K562 (cell line): Measurements from ENCODE around the gene PINK1. TPM values are rescaled to one million over a fixed set of nuclear protein-coding genes. Genes with fewer than 3 reads are reported as not detected.
A peak's percentile ranks its signal among the peaks of the same experiment; 100 is the strongest.

ENCODE experiments used
- BRD9 ChIP-seq: fragments of 450-650 bp; IDR thresholded peaks from 2 replicates; pipeline ENCODE4 v1.6.1; 2018; ENCODE audit warnings: low read depth; ENCODE audit not compliant: partially characterized antibody
- CEBPG ChIP-seq, 3 experiments: fragments of 200-800 bp in 1 of 3; sonication (Bioruptor generic) in 1 of 3; sonication (generic) in 1 of 3; formaldehyde crosslinking in 1 of 3; IDR thresholded peaks in 2 of 3; conservative IDR thresholded peaks in 1 of 3; 2 replicates each; pipeline versions ENCODE4 v1.6.1 to v1.8.0; 2016 to 2022; ENCODE audit warnings: missing compliant biosample characterization in 2 of 3, missing genetic modification characterization in 2 of 3, mild to moderate bottlenecking in 1 of 3, missing genetic modification reagents in 1 of 3
- EZH2 ChIP-seq: IDR thresholded peaks from 2 replicates; pipeline ENCODE4 v1.6.1; 2012; ENCODE audit warnings: low read depth, mild to moderate bottlenecking, inconsistent platforms, low read length, borderline replicate concordance
- FUS ChIP-seq: fragments of 200-400 bp; formaldehyde crosslinking; optimal IDR thresholded peaks from 2 replicates; pipeline ENCODE3; 2017; ENCODE audit warnings: low read depth, low read length
- JUN ChIP-seq, 2 experiments: sonication (generic) in 1 of 2; formaldehyde crosslinking in 1 of 2; IDR thresholded peaks; 2 replicates each; pipeline versions ENCODE4 v1.6.1 to v1.8.0; 2012 to 2022; ENCODE audit warnings: borderline replicate concordance in 2 of 2, mild to moderate bottlenecking in 2 of 2, improper control_type of control experiment in 1 of 2, low read depth in 1 of 2, low read length in 1 of 2, missing genetic modification reagents in 1 of 2
- KDM4B ChIP-seq, 2 experiments: fragments of 450-650 bp in 1 of 2; sonication (generic) in 1 of 2; IDR thresholded peaks; 2 replicates each; pipeline ENCODE4 v1.6.1; 2016 to 2017; ENCODE audit warnings: borderline replicate concordance in 2 of 2, antibody characterized with exemption in 1 of 2, low read depth in 1 of 2, mild to moderate bottlenecking in 1 of 2
- PTTG1 ChIP-seq: fragments of 450-650 bp; IDR thresholded peaks from 2 replicates; pipeline ENCODE4 v1.6.1; 2016; ENCODE audit warnings: low read depth, mild to moderate bottlenecking, missing genetic modification characterization, missing compliant biosample characterization
- TEAD1 ChIP-seq, 2 experiments: fragments of 450-650 bp in 1 of 2; sonication (generic) in 1 of 2; formaldehyde crosslinking; IDR thresholded peaks; 2 replicates each; pipeline versions ENCODE4 v1.4.0 to v1.8.0; 2020 to 2022; ENCODE audit warnings: mild to moderate bottlenecking in 2 of 2, missing genetic modification reagents in 1 of 2
- ZNF644 ChIP-seq: fragments of 200-800 bp; sonication (Bioruptor generic); IDR thresholded peaks from 2 replicates; pipeline ENCODE4 v1.6.1; 2016; ENCODE audit warnings: low read depth, missing genetic modification characterization, missing compliant biosample characterization
- polyA plus RNA-seq, 8 experiments: library from polyadenylated mRNA; depleted of rRNA in 4 of 8; stranded (reverse) in 5 of 8; unstranded in 3 of 8; fragments of >200 nt; fragmentation: Nextera tagmentation in 2 of 8; fragmentation: Illumina TruSeq in 1 of 8; extraction: Ambion mirVana in 2 of 8; extraction: Trizol in 1 of 8; gene quantifications; 2 replicates each; pipeline versions ENCODE4 v1.2.1 to v1.2.3, GENCODE V29; 2011 to 2014; ENCODE audit warnings: inconsistent platforms in 1 of 8, missing spikeins in 1 of 8
- total RNA-seq, 7 experiments: library from RNA; depleted of rRNA in 6 of 7; stranded (reverse); fragments of >200 nt in 6 of 7; fragmentation: Illumina TruSeq in 2 of 7; extraction: Trizol in 2 of 7; gene quantifications; 2 replicates each; pipeline versions ENCODE4 v1.2.1 to v1.2.3, GENCODE V29; 2011 to 2021; ENCODE audit warnings: low replicate concordance in 1 of 7
- TF ChIP-seq, protein P1 (sequence below): sonication (generic); formaldehyde crosslinking; IDR thresholded peaks from 2 replicates; pipeline ENCODE4 v1.8.0; 2023; ENCODE audit warnings: missing genetic modification reagents, mild to moderate bottlenecking, borderline replicate concordance
- TF ChIP-seq, protein P2 (sequence below): sonication (generic); formaldehyde crosslinking; IDR thresholded peaks from 2 replicates; pipeline ENCODE4 v1.8.1; 2022; ENCODE audit warnings: missing genetic modification reagents
- TF ChIP-seq, protein P3 (sequence below): sonication (generic); formaldehyde crosslinking; IDR thresholded peaks from 2 replicates; pipeline ENCODE4 v1.8.0; 2023; ENCODE audit warnings: mild to moderate bottlenecking, missing genetic modification reagents

Gene PINK1
- total and polyA plus RNA-seq, 9 of the 15 experiments (the other 6 are each of a cell fraction or from before 2014, with no cell fraction given): 1.5 to 11.3 (median 6.8) TPM

DNA sequence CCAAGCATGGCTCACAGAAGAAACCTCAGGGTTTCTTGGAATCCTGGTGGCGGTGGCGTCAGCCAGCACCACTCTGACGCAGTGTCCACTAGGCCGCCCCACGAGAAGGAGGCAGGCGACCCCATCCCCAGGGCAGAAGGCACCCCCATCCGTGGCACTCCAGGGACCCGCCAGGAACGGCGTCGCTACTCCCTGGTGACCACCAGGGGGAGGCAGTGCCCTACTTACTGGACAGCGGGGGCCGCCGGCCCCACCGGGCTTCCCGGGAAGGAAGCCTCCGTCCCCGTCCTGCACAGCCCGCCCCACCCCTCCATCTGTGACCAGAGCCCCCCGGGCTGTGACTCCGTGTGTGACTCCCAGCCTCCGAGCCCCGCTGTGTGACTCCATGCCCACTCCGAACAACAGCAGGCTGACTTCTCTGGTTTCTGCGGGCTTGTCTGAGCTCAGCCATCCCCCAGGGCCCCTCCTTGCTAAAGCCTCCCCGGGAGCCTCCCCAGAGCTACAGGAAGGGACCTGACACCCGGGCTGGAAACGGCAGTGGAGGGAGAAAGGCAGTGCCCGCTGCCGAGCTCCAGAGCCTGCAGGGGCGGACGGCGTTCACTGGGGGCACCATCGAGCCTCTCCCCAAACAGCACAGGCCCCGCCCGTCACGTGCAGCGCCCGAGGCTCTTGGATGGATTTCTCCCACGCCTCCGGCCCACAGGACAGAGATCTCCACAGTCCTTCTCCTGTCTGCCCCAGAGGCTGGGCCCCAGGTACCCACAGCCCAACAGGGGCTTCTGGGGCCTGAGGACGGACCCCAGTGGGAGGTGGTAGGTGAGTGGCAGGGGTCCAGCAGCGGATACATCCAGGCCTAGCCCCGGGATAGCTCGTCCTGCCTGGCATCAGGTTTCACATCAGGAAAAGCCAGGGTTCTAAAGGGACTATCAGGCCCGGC is 63.4 kb downstream of the PINK1 start (continued):
- TF ChIP-seq, protein P1, sequence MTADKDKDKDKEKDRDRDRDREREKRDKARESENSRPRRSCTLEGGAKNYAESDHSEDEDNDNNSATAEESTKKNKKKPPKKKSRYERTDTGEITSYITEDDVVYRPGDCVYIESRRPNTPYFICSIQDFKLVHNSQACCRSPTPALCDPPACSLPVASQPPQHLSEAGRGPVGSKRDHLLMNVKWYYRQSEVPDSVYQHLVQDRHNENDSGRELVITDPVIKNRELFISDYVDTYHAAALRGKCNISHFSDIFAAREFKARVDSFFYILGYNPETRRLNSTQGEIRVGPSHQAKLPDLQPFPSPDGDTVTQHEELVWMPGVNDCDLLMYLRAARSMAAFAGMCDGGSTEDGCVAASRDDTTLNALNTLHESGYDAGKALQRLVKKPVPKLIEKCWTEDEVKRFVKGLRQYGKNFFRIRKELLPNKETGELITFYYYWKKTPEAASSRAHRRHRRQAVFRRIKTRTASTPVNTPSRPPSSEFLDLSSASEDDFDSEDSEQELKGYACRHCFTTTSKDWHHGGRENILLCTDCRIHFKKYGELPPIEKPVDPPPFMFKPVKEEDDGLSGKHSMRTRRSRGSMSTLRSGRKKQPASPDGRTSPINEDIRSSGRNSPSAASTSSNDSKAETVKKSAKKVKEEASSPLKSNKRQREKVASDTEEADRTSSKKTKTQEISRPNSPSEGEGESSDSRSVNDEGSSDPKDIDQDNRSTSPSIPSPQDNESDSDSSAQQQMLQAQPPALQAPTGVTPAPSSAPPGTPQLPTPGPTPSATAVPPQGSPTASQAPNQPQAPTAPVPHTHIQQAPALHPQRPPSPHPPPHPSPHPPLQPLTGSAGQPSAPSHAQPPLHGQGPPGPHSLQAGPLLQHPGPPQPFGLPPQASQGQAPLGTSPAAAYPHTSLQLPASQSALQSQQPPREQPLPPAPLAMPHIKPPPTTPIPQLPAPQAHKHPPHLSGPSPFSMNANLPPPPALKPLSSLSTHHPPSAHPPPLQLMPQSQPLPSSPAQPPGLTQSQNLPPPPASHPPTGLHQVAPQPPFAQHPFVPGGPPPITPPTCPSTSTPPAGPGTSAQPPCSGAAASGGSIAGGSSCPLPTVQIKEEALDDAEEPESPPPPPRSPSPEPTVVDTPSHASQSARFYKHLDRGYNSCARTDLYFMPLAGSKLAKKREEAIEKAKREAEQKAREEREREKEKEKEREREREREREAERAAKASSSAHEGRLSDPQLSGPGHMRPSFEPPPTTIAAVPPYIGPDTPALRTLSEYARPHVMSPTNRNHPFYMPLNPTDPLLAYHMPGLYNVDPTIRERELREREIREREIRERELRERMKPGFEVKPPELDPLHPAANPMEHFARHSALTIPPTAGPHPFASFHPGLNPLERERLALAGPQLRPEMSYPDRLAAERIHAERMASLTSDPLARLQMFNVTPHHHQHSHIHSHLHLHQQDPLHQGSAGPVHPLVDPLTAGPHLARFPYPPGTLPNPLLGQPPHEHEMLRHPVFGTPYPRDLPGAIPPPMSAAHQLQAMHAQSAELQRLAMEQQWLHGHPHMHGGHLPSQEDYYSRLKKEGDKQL: no peak
- no peak for TF ChIP-seq FUS
- no peak for TF ChIP-seq TEAD1 (CRISPR knock-in tag; IDR thresholded peaks at IDR 0.05)
- peak; percentile 33; the same call in 1 of the 2 replicates for TF ChIP-seq JUN (IDR thresholded peaks at IDR 0.05; ENCODE audit: borderline replicate concordance, low read depth, low read length)
- no peak; the same call in 1 of the 2 replicates for TF ChIP-seq JUN (CRISPR knock-in tag; IDR thresholded peaks at IDR 0.05; ENCODE audit: borderline replicate concordance)
- no peak for TF ChIP-seq PTTG1 (tag)
- no peak for TF ChIP-seq KDM4B (IDR thresholded peaks at IDR 0.05; ENCODE audit: borderline replicate concordance in 2 of 2, low read depth in 1 of 2)
- TF ChIP-seq EZH2: no peak
- peak; percentile 56 for TF ChIP-seq BRD9
- TF ChIP-seq ZNF644 (tag): no peak
- 0 out of 2 replicates have a peak, but pooled peaks have one; percentile 11 for TF ChIP-seq CEBPG (CRISPR knock-in tag; IDR thresholded peaks at IDR 0.05)
- TF ChIP-seq CEBPG (tag; conservative IDR thresholded peaks at IDR 0.05 in 1 of 2, IDR thresholded peaks at IDR 0.05 in 1 of 2): no peak
- TF ChIP-seq, protein P2, sequence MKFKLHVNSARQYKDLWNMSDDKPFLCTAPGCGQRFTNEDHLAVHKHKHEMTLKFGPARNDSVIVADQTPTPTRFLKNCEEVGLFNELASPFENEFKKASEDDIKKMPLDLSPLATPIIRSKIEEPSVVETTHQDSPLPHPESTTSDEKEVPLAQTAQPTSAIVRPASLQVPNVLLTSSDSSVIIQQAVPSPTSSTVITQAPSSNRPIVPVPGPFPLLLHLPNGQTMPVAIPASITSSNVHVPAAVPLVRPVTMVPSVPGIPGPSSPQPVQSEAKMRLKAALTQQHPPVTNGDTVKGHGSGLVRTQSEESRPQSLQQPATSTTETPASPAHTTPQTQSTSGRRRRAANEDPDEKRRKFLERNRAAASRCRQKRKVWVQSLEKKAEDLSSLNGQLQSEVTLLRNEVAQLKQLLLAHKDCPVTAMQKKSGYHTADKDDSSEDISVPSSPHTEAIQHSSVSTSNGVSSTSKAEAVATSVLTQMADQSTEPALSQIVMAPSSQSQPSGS (CRISPR knock-in tag): no peak
- TF ChIP-seq, protein P3, sequence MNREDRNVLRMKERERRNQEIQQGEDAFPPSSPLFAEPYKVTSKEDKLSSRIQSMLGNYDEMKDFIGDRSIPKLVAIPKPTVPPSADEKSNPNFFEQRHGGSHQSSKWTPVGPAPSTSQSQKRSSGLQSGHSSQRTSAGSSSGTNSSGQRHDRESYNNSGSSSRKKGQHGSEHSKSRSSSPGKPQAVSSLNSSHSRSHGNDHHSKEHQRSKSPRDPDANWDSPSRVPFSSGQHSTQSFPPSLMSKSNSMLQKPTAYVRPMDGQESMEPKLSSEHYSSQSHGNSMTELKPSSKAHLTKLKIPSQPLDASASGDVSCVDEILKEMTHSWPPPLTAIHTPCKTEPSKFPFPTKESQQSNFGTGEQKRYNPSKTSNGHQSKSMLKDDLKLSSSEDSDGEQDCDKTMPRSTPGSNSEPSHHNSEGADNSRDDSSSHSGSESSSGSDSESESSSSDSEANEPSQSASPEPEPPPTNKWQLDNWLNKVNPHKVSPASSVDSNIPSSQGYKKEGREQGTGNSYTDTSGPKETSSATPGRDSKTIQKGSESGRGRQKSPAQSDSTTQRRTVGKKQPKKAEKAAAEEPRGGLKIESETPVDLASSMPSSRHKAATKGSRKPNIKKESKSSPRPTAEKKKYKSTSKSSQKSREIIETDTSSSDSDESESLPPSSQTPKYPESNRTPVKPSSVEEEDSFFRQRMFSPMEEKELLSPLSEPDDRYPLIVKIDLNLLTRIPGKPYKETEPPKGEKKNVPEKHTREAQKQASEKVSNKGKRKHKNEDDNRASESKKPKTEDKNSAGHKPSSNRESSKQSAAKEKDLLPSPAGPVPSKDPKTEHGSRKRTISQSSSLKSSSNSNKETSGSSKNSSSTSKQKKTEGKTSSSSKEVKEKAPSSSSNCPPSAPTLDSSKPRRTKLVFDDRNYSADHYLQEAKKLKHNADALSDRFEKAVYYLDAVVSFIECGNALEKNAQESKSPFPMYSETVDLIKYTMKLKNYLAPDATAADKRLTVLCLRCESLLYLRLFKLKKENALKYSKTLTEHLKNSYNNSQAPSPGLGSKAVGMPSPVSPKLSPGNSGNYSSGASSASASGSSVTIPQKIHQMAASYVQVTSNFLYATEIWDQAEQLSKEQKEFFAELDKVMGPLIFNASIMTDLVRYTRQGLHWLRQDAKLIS (CRISPR knock-in tag): peak; percentile 63; the same call in 1 of the 2 replicates
